A549 (cell line): Measurements from ENCODE around the gene PUM1. TPM values are rescaled to one million over a fixed set of nuclear protein-coding genes. Genes with fewer than 3 reads are reported as not detected.
"Not testable (repeated sequence)": the region's sequence is repeated elsewhere in the genome, so short reads cannot be mapped to it uniquely, and the experiment has no call there.

ENCODE experiments used
- ATAC-seq, 2 experiments: fragments of 200-7000 bp in 1 of 2; fragments of >200 bp in 1 of 2; cut with Nextera tagmentation in 1 of 2; cut with Tn5 transposase in 1 of 2; 3 replicates each; pipeline versions ENCODE4 v1.8.0 to v1.9.1; 2018 to 2020; ENCODE audit warnings: mild to moderate bottlenecking in 1 of 2, moderate library complexity in 1 of 2
- CTCF ChIA-PET: fragments of 300-600 bp; sonication (Branson Sonifier 250); formaldehyde crosslinking; extraction: SDS; loops from one replicate; lab custom pipeline; 2021; ENCODE audit warnings: antibody characterized with exemption, inconsistent platforms; lab: Yijun Ruan, JAX
- POLR2A ChIA-PET: fragments of 350-600 bp; formaldehyde crosslinking; extraction: SDS; loops from one replicate; lab custom pipeline; 2021; ENCODE audit warnings: antibody characterized with exemption, inconsistent platforms; lab: Yijun Ruan, JAX
- DNase-seq, 2 experiments: peaks; one replicate each; pipeline versions ENCODE4 v3.0.0 to v3.0.0-alpha.2; 2011 to 2016; ENCODE audit warnings: low read depth in 1 of 2, low spot score in 1 of 2
- FAIRE-seq: peaks from 2 replicates; lab custom pipeline; 2011; peaks lifted over from hg19 to GRCh38; lab: Jason Lieb, UNC
- H3K27ac ChIP-seq, 2 experiments: fragments of >200 bp; sonication (Bioruptor Twin); formaldehyde crosslinking; 3 replicates each; pipeline ENCODE4 v1.5.1; 2016 to 2017
- H3K4me1 ChIP-seq: fragments of >200 bp; sonication (Bioruptor Twin); formaldehyde crosslinking; 3 replicates; pipeline ENCODE4 v1.6.1; 2016
- H3K4me2 ChIP-seq: fragments of >200 bp; sonication (Bioruptor Twin); formaldehyde crosslinking; 3 replicates; pipeline ENCODE4 v1.6.1; 2016
- H3K4me3 ChIP-seq: fragments of >200 bp; sonication (Bioruptor Twin); formaldehyde crosslinking; 3 replicates; pipeline ENCODE4 v1.5.1; 2016
- H3K9me3 ChIP-seq: fragments of >200 bp; sonication (Bioruptor Twin); formaldehyde crosslinking; 3 replicates; pipeline ENCODE4 v1.6.1; 2016
- CHD2 ChIP-seq: fragments of 150-350 bp; IDR thresholded peaks from 2 replicates; pipeline ENCODE4 v1.6.1; 2014; ENCODE audit warnings: low read length; ENCODE audit not compliant: partially characterized antibody
- EHF ChIP-seq: fragments of 250-450 bp; sonication (Bioruptor Pico); IDR thresholded peaks from 2 replicates; pipeline ENCODE4 v1.5.0; 2020; ENCODE audit warnings: mild to moderate bottlenecking
- FOXS1 ChIP-seq: fragments of 250-450 bp; sonication (Bioruptor Pico); IDR thresholded peaks from 2 replicates; pipeline ENCODE4 v1.5.0; 2020; ENCODE audit warnings: mild to moderate bottlenecking, moderate library complexity
- HOXB5 ChIP-seq: fragments of 250-450 bp; sonication (Bioruptor Pico); IDR thresholded peaks from 2 replicates; pipeline ENCODE4 v1.5.0; 2020; ENCODE audit warnings: mild to moderate bottlenecking, moderate library complexity
- JUN ChIP-seq, 2 experiments: fragments of >200 bp; sonication (Bioruptor Twin); formaldehyde crosslinking; IDR thresholded peaks; 2 replicates in 1 of 2; 3 replicates in 1 of 2; pipeline ENCODE4 v1.6.1; 2016 to 2017
- JUNB ChIP-seq: fragments of >200 bp; sonication (Bioruptor Twin); formaldehyde crosslinking; IDR thresholded peaks from 2 replicates; pipeline ENCODE4 v1.6.1; 2016
- NPAS2 ChIP-seq: fragments of 250-450 bp; sonication (Bioruptor Pico); IDR thresholded peaks from 2 replicates; pipeline ENCODE4 v1.8.0; 2022; ENCODE audit warnings: mild to moderate bottlenecking, moderate library complexity, borderline replicate concordance
- NR3C1 ChIP-seq: fragments of >200 bp; sonication (Bioruptor Twin); formaldehyde crosslinking; IDR thresholded peaks from 3 replicates; pipeline ENCODE4 v1.6.1; 2017
- RCOR1 ChIP-seq: fragments of 150-350 bp; IDR thresholded peaks from 2 replicates; pipeline ENCODE4 v1.6.1; 2014; ENCODE audit warnings: antibody characterized with exemption, low read length, low read depth
- RNF2 ChIP-seq: fragments of 200-600 bp; sonication (generic); IDR thresholded peaks from 2 replicates; pipeline ENCODE4 v1.6.1; 2016; ENCODE audit warnings: low read depth, mild to moderate bottlenecking, antibody characterized with exemption, moderate library complexity, borderline replicate concordance
- SMC3 ChIP-seq: fragments of >200 bp; sonication (Bioruptor Twin); formaldehyde crosslinking; IDR thresholded peaks from 3 replicates; pipeline ENCODE4 v1.6.1; 2018; ENCODE audit warnings: inconsistent platforms
- ZFP36 ChIP-seq: fragments of 450-650 bp; IDR thresholded peaks from 2 replicates; pipeline ENCODE4 v1.6.1; 2014; ENCODE audit warnings: borderline replicate concordance; ENCODE audit not compliant: partially characterized antibody
- WGBS: methylation state at CpG from one replicate; pipeline ENCODE4 v1.1.6; 2017; ENCODE audit errors: missing lambda C conversion rate; 5-methylcytosine and 5-hydroxymethylcytosine counted together
- polyA plus RNA-seq, 4 experiments: library from polyadenylated mRNA; depleted of rRNA in 3 of 4; stranded (reverse); fragments of >200 nt; fragmentation: RNase III in 1 of 4; extraction: RNeasy Plus Mini Kit Qiagen cat#74134 plus additional on column Dnase treatment in 1 of 4; gene quantifications; 2 replicates in 3 of 4; 3 replicates in 1 of 4; pipeline ENCODE4 v1.2.3, GENCODE V29; 2011 to 2017
- TF ChIP-seq, protein P1 (sequence below): IDR thresholded peaks from 2 replicates; pipeline ENCODE4 v1.6.1; 2012; ENCODE audit warnings: low read depth, borderline replicate concordance
- TF ChIP-seq, protein P2 (sequence below): IDR thresholded peaks from 2 replicates; pipeline ENCODE4 v1.6.1; 2012
- TF ChIP-seq, protein P3 (sequence below): fragments of >200 bp; sonication (Bioruptor Twin); formaldehyde crosslinking; IDR thresholded peaks from 3 replicates; pipeline ENCODE4 v1.5.1; 2016

The PUM1 gene
- polyA plus RNA-seq, 2 of the 4 experiments (the other 2 are of a cell fraction) = 30.2 to 55.3 TPM

DNA sequence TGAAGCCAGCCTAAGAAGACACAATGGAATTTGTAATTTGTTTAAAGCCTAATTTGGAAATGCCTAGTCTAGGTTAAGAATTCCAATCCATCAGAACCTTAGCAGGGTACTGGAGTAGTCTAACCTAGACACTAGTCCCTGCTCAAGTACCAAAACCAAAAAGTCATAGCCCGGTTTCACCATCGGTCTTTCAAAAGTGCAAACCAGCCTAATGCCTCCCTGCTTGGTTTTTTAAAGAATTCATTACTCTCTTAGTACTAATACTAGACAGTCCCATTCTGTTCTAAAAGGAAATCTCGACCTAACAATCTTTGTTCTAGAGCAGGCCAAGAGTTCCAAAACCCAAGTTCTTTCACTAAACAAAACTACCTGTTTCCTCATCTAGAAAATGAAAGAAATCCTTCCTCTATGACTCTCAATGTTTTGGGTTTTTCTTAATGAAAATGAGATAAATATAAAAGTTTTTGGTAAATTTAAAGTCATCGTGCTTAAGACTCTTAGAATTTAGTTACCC is 2.6 kb downstream of the PUM1 start:
- peak overlapping the region; percentile 87; the same call in 2 of the 3 replicates for H3K4me3 ChIP-seq

DNA sequence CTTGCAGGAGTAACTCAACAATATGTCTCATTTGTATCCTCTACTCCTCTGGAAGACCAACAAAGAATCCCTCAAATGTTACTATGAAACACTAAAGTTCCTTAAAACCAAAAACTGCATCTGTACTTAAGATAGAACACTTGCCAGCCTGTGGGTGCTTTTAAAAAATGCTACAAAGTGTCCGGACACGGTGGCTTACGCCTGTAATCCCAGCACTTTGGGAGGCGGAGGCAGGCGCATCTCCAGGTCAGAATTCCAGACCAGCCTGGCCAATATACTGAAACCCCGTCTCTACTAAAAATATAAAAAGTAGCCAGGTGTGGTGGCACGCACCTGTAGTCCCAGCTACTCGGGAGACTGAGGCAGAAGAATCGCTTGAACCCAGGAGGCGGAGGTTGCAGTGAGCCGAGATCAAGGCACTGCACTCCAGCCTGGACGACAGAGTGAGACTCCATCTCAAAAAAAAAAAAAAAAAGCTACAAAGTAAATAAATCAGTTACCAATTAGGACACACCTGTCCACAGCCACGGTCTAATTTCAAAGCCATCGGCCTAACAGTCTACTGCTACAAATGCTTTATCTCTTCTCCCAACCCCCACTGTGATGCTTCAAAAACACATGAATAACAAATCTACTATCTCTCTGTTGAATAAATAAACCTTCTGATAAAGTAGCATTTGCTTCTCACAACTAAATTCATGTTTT is 3.2 kb downstream of the PUM1 start:
- Histone ChIP-seq H3K4me1 (peaks cover 21% of the 10 kb centered on the region), H3K4me3 (peak overlapping the region; percentile 87; the same call in 1 of the 3 replicates), H3K4me2 (peak overlapping the region; percentile 87)
- 54% methylated on average over 14 of the region's 14 CpGs for WGBS
- POLR2A ChIA-PET, H3K27ac ChIP-seq, H3K9me3 ChIP-seq, ATAC-seq, DNase-seq, CTCF ChIA-PET, FAIRE-seq: not testable (repeated sequence)

More for the DNA sequence above, 2.6 kb downstream of the PUM1 start:
- no peak for FAIRE-seq
- ChIA-PET CTCF (no interaction called here), POLR2A (no interaction called here)
- DNase-seq = no peak
- peaks cover 21% of the 10 kb centered on the region for H3K4me1 ChIP-seq
- 43% methylated on average over 4 of the region's 4 CpGs for WGBS
- H3K4me2 ChIP-seq = peak overlapping the region; percentile 87
- no peaks in the 10 kb centered on the region for H3K9me3 ChIP-seq
- TF ChIP-seq, protein P1, sequence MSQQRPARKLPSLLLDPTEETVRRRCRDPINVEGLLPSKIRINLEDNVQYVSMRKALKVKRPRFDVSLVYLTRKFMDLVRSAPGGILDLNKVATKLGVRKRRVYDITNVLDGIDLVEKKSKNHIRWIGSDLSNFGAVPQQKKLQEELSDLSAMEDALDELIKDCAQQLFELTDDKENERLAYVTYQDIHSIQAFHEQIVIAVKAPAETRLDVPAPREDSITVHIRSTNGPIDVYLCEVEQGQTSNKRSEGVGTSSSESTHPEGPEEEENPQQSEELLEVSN = no peak
- TF ChIP-seq SMC3 = no peak
- TF ChIP-seq RCOR1 = no peak
- TF ChIP-seq FOXS1 = no peak
- no peak for TF ChIP-seq RNF2
- no peak for TF ChIP-seq ZFP36
- TF ChIP-seq JUNB = no peak
- TF ChIP-seq JUN (IDR thresholded peaks at IDR 0.05) = no peak
- no peak for TF ChIP-seq NR3C1
- TF ChIP-seq, protein P2, sequence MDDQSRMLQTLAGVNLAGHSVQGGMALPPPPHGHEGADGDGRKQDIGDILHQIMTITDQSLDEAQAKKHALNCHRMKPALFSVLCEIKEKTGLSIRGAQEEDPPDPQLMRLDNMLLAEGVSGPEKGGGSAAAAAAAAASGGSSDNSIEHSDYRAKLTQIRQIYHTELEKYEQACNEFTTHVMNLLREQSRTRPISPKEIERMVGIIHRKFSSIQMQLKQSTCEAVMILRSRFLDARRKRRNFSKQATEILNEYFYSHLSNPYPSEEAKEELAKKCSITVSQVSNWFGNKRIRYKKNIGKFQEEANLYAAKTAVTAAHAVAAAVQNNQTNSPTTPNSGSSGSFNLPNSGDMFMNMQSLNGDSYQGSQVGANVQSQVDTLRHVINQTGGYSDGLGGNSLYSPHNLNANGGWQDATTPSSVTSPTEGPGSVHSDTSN = no peak
- no peak for TF ChIP-seq EHF (CRISPR knock-in tag)
- no peak for TF ChIP-seq NPAS2
- TF ChIP-seq HOXB5 (CRISPR knock-in tag) = no peak
- TF ChIP-seq, protein P3, sequence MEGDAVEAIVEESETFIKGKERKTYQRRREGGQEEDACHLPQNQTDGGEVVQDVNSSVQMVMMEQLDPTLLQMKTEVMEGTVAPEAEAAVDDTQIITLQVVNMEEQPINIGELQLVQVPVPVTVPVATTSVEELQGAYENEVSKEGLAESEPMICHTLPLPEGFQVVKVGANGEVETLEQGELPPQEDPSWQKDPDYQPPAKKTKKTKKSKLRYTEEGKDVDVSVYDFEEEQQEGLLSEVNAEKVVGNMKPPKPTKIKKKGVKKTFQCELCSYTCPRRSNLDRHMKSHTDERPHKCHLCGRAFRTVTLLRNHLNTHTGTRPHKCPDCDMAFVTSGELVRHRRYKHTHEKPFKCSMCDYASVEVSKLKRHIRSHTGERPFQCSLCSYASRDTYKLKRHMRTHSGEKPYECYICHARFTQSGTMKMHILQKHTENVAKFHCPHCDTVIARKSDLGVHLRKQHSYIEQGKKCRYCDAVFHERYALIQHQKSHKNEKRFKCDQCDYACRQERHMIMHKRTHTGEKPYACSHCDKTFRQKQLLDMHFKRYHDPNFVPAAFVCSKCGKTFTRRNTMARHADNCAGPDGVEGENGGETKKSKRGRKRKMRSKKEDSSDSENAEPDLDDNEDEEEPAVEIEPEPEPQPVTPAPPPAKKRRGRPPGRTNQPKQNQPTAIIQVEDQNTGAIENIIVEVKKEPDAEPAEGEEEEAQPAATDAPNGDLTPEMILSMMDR = no peak
- ATAC-seq = no peak
- H3K27ac ChIP-seq = peak overlapping the region in 1 of 2 experiments; percentile 32; a peak in 3 of 6 replicates

DNA sequence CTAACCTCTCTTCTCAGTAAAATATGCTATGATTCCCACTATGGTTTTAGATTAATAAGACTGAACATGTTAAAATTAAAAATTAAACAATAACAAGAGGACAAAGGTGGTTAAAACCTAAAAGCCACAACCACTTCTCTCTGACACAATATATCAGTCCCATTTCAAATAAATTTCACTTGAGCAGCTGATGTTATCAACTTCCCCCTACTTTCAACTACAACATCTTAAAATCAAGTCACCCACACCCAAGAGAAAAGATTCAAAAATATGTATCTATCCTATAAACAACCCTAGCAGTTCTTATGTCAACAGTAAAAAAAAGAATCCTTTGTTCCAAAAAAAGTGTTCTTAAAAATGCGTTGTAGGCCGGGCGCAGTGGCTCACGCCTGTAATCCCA is 7.5 kb downstream of the PUM1 start:
- CTCF ChIA-PET = no interaction called here
- Histone ChIP-seq H3K4me3 (no peak overlapping the region), H3K9me3 (no peaks in the 10 kb centered on the region), H3K4me2 (no peak overlapping the region), H3K4me1 (peaks cover 24% of the 10 kb centered on the region), H3K27ac (no peak overlapping the region)
- 92% methylated on average over 4 of the region's 4 CpGs for WGBS
- TF ChIP-seq NR3C1 = no peak
- POLR2A ChIA-PET = no interaction called here
- ATAC-seq = no peak
- FAIRE-seq = no peak
- DNase-seq = no peak

DNA sequence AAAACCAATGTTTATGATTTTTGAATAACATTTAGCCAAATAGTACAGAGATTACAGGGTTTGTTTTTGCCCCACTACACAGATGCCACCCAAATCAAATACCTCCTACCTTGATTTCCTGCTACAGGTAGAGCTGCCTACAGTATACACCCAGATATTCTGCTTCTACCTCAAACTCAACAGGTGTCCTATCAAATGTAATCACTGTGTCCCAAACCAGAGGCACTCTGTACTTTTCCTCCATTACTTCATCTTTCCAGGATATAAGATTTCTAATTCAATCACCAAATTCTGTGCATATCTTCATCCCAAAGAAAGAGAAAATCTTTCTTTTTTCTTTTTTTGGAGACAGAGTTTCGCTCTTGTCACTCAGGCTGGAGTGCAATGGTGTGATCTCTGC is 9.6 kb downstream of the PUM1 start:
- CTCF ChIA-PET = interaction anchor here (1.1 to 1.2 kb wide), 2 partner anchors 9 to 126 kb away, joined by 3 read pairs; no protein-coding TSS in a partner anchor
- 94% methylated on average over 1 of the region's 1 CpG for WGBS
- DNase-seq (no peak), ATAC-seq (no peak)
- Histone ChIP-seq H3K27ac (no peak overlapping the region), H3K4me2 (no peak overlapping the region)
- TF ChIP-seq NPAS2 (no peak), CHD2 (no peak)
- TF ChIP-seq, all 56 proteins: peak for 0
- POLR2A ChIA-PET = no interaction called here
- H3K4me3 ChIP-seq = no peak overlapping the region
- no peak for FAIRE-seq
- H3K4me1 ChIP-seq = 0 out of 3 replicates have a peak, but pooled peaks cover 7% of the 10 kb centered on the region
- H3K9me3 ChIP-seq = no peaks in the 10 kb centered on the region
